Parathyroid adenoma (tissue), 2 donors: ENCODE measurements around the gene RNF2.

ENCODE experiments used
- H2AFZ ChIP-seq: fragments of 300-600 bp; sonication (generic); one replicate; pipeline ENCODE4 v1.7.0; 2017; ENCODE audit warnings: antibody characterized with exemption, mild to moderate bottlenecking
- H3K27ac ChIP-seq: fragments of 300-600 bp; sonication (generic); one replicate; pipeline ENCODE4 v1.7.0; 2017
- H3K27me3 ChIP-seq: fragments of 300-600 bp; sonication (generic); one replicate; pipeline ENCODE4 v1.7.0; 2017; ENCODE audit warnings: low read length; ENCODE audit not compliant: control insufficient read depth, insufficient read depth
- H3K36me3 ChIP-seq: fragments of 300-600 bp; sonication (generic); one replicate; pipeline ENCODE4 v1.7.0; 2017; ENCODE audit warnings: low read length; ENCODE audit not compliant: control insufficient read depth, insufficient read depth
- H3K4me1 ChIP-seq: fragments of 300-600 bp; sonication (generic); one replicate; pipeline ENCODE4 v1.7.0; 2017; ENCODE audit warnings: control low read depth
- H3K4me2 ChIP-seq: fragments of 300-600 bp; sonication (generic); one replicate; pipeline ENCODE4 v1.7.0; 2017; ENCODE audit warnings: low read length
- H3K4me3 ChIP-seq: fragments of 300-600 bp; sonication (generic); one replicate; pipeline ENCODE4 v1.7.0; 2017; ENCODE audit warnings: low read depth, low read length
- H3K79me2 ChIP-seq: fragments of 300-600 bp; sonication (generic); one replicate; pipeline ENCODE4 v1.7.0; 2017; ENCODE audit warnings: control low read depth
- H3K9ac ChIP-seq: fragments of 300-600 bp; sonication (generic); one replicate; pipeline ENCODE4 v1.7.0; 2017; ENCODE audit warnings: mild to moderate bottlenecking
- H3K9me3 ChIP-seq: fragments of 300-600 bp; sonication (generic); one replicate; pipeline ENCODE4 v1.7.0; 2017; ENCODE audit warnings: low read length; ENCODE audit not compliant: control insufficient read depth
- CTCF ChIP-seq: fragments of 300-600 bp; sonication (generic); IDR thresholded peaks from one replicate; pipeline ENCODE4 v1.7.0; 2017; ENCODE audit warnings: antibody characterized with exemption, mild to moderate bottlenecking
- donor health status: primary hyperparathyroidism.

RNF2 gene

GRCh38 chr1:185105121-185105520 is 59.8 kb downstream of the RNF2 start:
- Histone ChIP-seq H3K4me1 (no peaks in the 10 kb centered on the region), H3K4me3 (no peak overlapping the region), H3K79me2 (no peaks in the 10 kb centered on the region), H3K36me3 (no peaks in the 10 kb centered on the region), H3K27ac (no peak overlapping the region), H3K27me3 (no peaks in the 10 kb centered on the region), H3K4me2 (no peak overlapping the region), H3K9ac (no peak overlapping the region), H2AFZ (no peak overlapping the region), H3K9me3 (no peaks in the 10 kb centered on the region)
- no peak for TF ChIP-seq CTCF

GRCh38 chr1:185108321-185108720 is 63.0 kb downstream of the RNF2 start:
- no peak overlapping the region for H3K9ac ChIP-seq
- H3K4me3 ChIP-seq = no peak overlapping the region
- H3K27ac ChIP-seq = no peak overlapping the region
- H3K4me1 ChIP-seq = no peaks in the 10 kb centered on the region
- no peak overlapping the region for H3K4me2 ChIP-seq
- no peaks in the 10 kb centered on the region for H3K36me3 ChIP-seq
- H3K27me3 ChIP-seq = no peaks in the 10 kb centered on the region
- no peaks in the 10 kb centered on the region for H3K9me3 ChIP-seq
- no peak overlapping the region for H2AFZ ChIP-seq
- no peaks in the 10 kb centered on the region for H3K79me2 ChIP-seq
- no peak for TF ChIP-seq CTCF

- Histone ChIP-seq H3K4me3 (no peak overlapping the region), H3K9me3 (no peaks in the 10 kb centered on the region), H3K9ac (no peak overlapping the region), H3K36me3 (no peaks in the 10 kb centered on the region), H2AFZ (no peak overlapping the region), H3K4me2 (no peak overlapping the region), H3K27ac (no peak overlapping the region), H3K27me3 (no peaks in the 10 kb centered on the region), H3K4me1 (no peaks in the 10 kb centered on the region), H3K79me2 (no peaks in the 10 kb centered on the region)
- no peak for TF ChIP-seq CTCF
These were observed 64.8 kb downstream of the RNF2 start for GRCh38 chr1:185110145-185110544.

GRCh38 chr1:185111873-185112272 is 66.5 kb downstream of the RNF2 start:
- no peak overlapping the region for H3K9ac ChIP-seq
- H3K27me3 ChIP-seq = no peaks in the 10 kb centered on the region
- H3K4me1 ChIP-seq = no peaks in the 10 kb centered on the region
- no peak overlapping the region for H3K27ac ChIP-seq
- H2AFZ ChIP-seq = no peak overlapping the region
- no peaks in the 10 kb centered on the region for H3K79me2 ChIP-seq
- no peak overlapping the region for H3K4me2 ChIP-seq
- no peak overlapping the region for H3K4me3 ChIP-seq
- TF ChIP-seq CTCF = no peak
- H3K36me3 ChIP-seq = no peaks in the 10 kb centered on the region
- H3K9me3 ChIP-seq = no peaks in the 10 kb centered on the region

- H3K4me2 ChIP-seq = no peak overlapping the region
- H3K36me3 ChIP-seq = no peaks in the 10 kb centered on the region
- no peak overlapping the region for H3K27ac ChIP-seq
- H3K79me2 ChIP-seq = no peaks in the 10 kb centered on the region
- H3K9ac ChIP-seq = no peak overlapping the region
- H3K4me1 ChIP-seq = no peaks in the 10 kb centered on the region
- H3K4me3 ChIP-seq = no peak overlapping the region
- H2AFZ ChIP-seq = no peak overlapping the region
- no peaks in the 10 kb centered on the region for H3K27me3 ChIP-seq
- TF ChIP-seq CTCF = no peak
- H3K9me3 ChIP-seq = no peaks in the 10 kb centered on the region
These were observed 67.0 kb downstream of the RNF2 start for GRCh38 chr1:185112356-185112755.
